Stimulated activated naive CD4-positive, alpha-beta T cell (primary cell): Measurements from ENCODE around the gene DMRTC2.

ENCODE experiments used
- DNase-seq, 6 experiments: peaks; one replicate each; lab custom pipeline; 2025; lab: John Stamatoyannopoulos, UW

Gene DMRTC2

GRCh38 chr19:41847351-41848105 is 2.7 kb downstream of the DMRTC2 start:
- DNase-seq: no peak

DNA sequence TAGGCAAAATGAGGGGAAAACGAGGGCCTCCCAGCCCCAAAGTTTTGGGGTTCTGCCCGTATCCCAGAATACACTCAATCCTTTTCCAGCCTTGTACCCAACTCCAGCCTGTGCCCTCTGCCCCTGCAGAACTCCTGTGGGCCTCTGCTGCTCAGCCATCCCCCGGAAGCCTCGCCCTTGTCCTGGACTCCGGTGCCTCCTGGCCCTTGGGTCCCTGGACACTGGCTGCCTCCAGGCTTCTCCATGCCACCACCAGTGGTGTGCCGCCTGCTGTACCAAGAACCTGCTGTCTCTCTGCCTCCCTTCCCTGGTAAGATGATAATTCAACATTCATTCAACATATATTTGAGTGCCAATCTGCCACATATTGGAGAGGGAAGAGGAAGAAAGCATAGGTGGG is 3.8 kb downstream of the DMRTC2 start:
- no peak for DNase-seq

- no peak for DNase-seq
These were observed 4.2 kb downstream of the DMRTC2 start for GRCh38 chr19:41849067-41849466.

DNA sequence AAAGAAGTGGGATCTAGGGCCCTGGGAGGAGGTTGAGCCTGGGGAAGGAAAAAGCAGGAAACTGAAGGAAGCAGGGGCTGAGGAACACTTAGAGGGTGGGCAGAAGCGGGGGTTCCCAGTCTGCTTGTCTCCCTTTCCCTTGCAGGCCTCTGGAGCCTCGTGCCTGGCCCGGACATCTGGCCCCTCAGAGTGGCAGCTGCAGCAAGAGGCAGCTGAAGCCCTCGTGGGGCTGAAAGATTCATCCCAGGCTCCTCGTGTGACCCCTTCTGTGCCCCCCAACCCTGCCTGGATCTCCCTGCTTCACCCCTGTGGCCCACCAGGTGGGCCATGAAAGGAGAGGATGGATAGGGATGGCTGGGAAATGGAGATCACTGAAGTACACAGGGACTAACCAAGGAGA is 5.5 kb downstream of the DMRTC2 start:
- no peak for DNase-seq

- DNase-seq: no peak
These were observed 6.6 kb downstream of the DMRTC2 start for GRCh38 chr19:41851456-41851855.

DNA sequence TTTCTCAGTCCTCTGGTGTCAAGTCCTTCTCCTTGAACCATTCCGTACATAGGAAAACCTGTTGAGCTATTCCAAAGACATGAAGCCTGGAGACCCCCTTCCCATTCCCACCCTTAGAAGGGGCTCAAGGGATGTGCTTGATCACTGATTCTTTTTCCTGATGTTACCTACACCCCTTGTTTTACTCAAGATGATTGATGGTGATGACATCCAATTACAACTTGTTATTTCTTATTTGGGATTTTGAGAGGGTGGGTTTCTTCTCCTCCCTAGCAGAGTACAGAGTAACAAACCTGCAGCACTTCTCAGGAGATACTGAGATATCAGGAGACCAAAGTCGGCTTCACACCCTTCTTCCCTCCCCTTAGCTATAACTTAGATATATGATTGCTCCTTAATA is 8.5 kb downstream of the DMRTC2 start:
- no peak for DNase-seq

DNA sequence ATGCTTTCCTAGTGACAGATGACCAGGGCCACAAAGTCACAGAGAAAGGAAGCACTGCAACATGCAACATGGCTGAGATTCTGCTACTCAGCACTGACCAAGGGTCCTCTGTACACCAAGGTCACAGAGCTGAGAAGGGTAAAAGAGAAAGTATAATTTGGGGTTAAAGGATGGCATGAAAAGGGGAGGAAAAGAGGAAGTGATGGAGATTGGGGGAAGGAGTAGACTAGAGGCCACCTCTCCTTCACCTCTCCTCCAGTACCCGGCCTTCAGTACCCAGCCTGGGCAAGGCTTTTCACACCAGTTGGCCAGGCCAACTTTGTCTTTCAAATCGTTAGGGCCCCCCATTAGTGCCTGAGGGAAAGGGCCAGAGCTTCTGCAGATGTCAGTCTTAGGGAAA is 8.9 kb downstream of the DMRTC2 start:
- no peak for DNase-seq

- DNase-seq: no peak
These were observed 14.4 kb downstream of the DMRTC2 start for GRCh38 chr19:41859213-41859617.

DNA sequence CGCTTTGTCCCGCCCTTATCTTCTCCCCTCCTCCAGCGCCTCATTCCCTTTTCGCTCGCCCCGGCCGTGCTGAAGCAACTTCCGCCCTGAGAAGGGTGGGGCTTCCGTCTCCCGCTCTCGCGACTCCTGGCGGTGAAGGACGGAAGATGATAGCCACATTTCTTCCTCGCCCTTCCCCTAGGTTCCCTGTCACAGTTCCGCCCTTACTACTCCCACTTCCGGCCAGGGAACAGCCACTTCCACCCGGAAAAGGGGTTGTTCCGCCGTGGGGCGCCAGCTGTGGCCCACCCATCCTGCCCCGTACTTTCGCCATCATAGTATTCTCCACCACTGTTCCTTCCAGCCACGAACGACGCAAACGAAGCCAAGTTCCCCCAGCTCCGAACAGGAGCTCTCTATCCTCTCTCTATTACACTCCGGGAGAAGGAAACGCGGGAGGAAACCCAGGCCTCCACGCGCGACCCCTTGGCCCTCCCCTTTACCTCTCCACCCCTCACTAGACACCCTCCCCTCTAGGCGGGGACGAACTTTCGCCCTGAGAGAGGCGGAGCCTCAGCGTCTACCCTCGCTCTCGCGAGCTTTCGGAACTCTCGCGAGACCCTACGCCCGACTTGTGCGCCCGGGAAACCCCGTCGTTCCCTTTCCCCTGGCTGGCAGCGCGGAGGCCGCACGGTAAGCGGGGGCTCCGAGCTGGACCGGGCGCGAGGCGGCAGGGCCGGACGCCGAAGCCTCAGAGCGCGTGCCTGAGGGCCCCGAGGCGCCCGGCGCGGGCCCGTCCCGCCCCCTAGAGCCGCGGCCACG is 15.0 kb downstream of the DMRTC2 start, which contains the start of gene RPS19:
Gene RPS19 (plus strand): TSS at position 638 of the 801 bp plus-strand sequence. CDS start 520 bp downstream, outside the sequence.
- DNase-seq: peak; percentile 95 to 99 (median 97)

GRCh38 chr19:41860419-41861115 is 15.7 kb downstream of the DMRTC2 start:
- DNase-seq: peak in 1 of 6 experiments; percentile 78

GRCh38 chr19:41861116-41861768 is 16.4 kb downstream of the DMRTC2 start:
- no peak for DNase-seq

DNA sequence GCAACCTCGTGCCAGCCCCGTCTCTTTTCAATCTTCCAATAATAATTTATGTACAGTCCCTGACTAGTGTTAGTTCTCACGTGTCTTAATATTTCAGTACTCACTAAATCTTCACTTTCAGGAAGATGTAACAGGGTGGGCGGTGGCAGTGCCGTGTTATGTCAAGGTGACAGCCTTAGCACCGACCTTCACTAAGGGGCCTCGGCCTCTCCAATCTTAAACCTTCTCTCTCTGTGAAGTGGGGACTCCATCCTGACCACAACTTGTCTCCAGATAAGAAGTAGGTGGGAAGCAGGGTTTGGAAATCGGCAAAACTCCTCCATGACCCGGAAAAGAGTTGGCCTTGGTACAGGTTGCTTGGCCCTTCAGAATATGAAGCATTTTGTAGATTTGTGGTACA is 17.0 kb downstream of the DMRTC2 start:
- DNase-seq: no peak

DNA sequence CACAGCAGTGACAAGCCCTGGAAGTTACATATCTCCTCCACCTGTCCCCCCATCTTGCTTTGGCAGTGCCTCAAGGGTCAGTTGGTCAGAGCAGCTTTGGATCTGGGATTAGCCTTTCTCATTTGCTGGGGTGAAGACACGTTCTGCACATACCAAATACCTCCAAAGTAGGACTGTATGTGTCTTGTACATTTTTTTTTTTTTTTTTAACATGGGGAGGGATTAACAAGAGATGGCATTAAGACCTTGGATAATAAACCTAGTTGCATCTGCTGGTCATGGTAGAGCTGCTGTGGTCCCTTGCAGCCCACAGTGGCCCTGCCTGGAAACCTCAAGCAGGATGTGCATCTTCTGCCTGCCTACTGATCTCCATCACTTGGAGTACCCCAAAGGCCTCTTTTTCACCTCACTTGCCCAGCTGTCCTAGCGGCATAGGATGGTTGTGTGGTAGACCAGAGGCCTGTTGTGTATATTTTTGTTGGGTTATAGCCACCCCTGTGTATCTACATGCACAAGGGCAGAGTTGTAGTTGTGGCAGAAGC is 17.7 kb downstream of the DMRTC2 start:
- no peak for DNase-seq

- DNase-seq: no peak
These were observed 18.5 kb downstream of the DMRTC2 start for GRCh38 chr19:41863209-41863931.

DNA sequence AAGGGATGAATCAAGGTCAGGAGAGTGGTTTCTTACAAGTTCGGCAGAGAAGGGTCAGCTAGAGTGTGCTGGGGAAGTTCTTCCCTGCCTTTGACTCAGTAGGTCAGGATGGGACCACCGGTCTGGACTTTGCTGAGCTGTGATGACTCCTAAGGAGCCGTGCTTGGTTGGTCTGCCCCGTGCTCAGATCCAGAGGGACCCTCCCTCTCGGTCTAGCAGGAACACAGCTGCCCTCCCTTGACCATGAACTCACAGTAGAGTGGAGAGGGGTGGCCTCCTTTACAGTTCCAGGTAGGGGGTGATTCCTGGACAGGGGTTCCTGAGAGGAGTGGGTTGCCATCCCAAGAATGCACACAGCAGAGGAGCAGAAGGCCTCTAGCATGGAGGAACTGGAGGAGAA is 19.5 kb downstream of the DMRTC2 start:
- DNase-seq: no peak

- DNase-seq: no peak
These were observed 21.4 kb downstream of the DMRTC2 start for GRCh38 chr19:41866284-41866683.

- DNase-seq: no peak
These were observed 23.5 kb downstream of the DMRTC2 start for GRCh38 chr19:41868120-41868988.

GRCh38 chr19:41868989-41869300 is 24.1 kb downstream of the DMRTC2 start:
- DNase-seq: no peak

GRCh38 chr19:41869374-41869955 is 24.6 kb downstream of the DMRTC2 start:
- no peak for DNase-seq

DNA sequence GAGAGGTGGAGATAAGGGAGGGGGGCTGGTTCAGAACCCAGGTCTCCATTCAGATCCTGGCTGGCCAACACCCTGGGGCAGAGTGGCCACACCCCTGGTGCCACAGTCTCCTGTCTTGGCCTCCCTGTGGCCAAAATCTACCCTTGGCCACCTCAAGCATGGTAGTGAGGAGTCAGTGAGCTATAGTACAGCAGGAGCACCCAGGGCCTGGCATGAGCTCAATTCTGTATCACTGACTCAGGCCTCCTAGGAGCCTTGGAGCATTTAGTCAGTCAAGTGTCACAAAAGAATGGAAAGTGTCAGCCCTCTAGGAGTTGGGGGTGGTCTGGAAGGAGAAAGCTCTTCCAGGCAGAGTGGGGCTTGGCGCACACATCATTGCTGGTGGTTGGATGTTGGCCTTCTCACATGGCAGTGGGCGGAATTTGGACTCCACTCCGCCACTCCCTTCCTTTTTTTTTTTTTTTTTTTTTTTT is 25.6 kb downstream of the DMRTC2 start:
- no peak for DNase-seq
